B cell (primary cell): ENCODE measurements around the gene IGSF3. TPM values are rescaled to one million over a fixed set of nuclear protein-coding genes. Genes with fewer than 3 reads are reported as not detected.

ENCODE experiments used
- ATAC-seq: fragments of 200-7000 bp; cut with Tn5 transposase; one replicate; pipeline ENCODE4 v1.10.0; 2021; ENCODE audit warnings: low read depth, mild to moderate bottlenecking, moderate number of reproducible peaks, moderate library complexity
- CTCF ChIA-PET: fragments of 350-600 bp; sonication (Branson Sonifier 250); formaldehyde crosslinking; loops from one replicate; lab custom pipeline; 2021; ENCODE audit warnings: antibody characterized with exemption, inconsistent platforms; lab: Charles Lee
- POLR2A ChIA-PET: fragments of 350-600 bp; sonication (Branson Sonifier 250); formaldehyde crosslinking; loops from one replicate; lab custom pipeline; 2021; ENCODE audit warnings: antibody characterized with exemption; lab: Charles Lee
- DNase-seq: peaks from one replicate; pipeline ENCODE4 v3.0.0; 2013
- H2AFZ ChIP-seq: 2 replicates; pipeline ENCODE4 v1.6.1; 2012; ENCODE audit warnings: mild to moderate bottlenecking, low read depth, low read length; ENCODE audit not compliant: insufficient read depth, poor library complexity, severe bottlenecking
- H3K27ac ChIP-seq, 2 donors: 1 replicate in 1 of 2; 2 replicates in 1 of 2; pipeline ENCODE4 v1.5.1; 2012 to 2013; ENCODE audit warnings: low read length in 2 of 2, mild to moderate bottlenecking in 2 of 2, moderate library complexity in 1 of 2
- H3K27me3 ChIP-seq, 4 experiments: fragments of 200-600 bp in 1 of 4; sonication (generic) in 1 of 4; replicated peaks in 1 of 4; 1 replicate in 2 of 4; 2 replicates in 2 of 4; pipeline versions ENCODE4 v1.6.1 to v1.7.0; 2013 to 2016; ENCODE audit warnings: low read length in 3 of 4, mild to moderate bottlenecking in 2 of 4, mixed read lengths in 1 of 4, moderate library complexity in 1 of 4; ENCODE audit not compliant: insufficient read depth in 4 of 4, control insufficient read depth in 3 of 4; ENCODE audit errors: control extremely low read depth in 1 of 4
- H3K36me3 ChIP-seq, 2 experiments: replicated peaks in 1 of 2; 1 replicate in 1 of 2; 2 replicates in 1 of 2; pipeline versions ENCODE4 v1.6.1 to v1.7.1; 2013; ENCODE audit warnings: low read length in 1 of 2; ENCODE audit not compliant: insufficient read depth in 2 of 2, control insufficient read depth in 1 of 2; ENCODE audit errors: control extremely low read depth in 1 of 2, extremely low read depth in 1 of 2
- H3K4me1 ChIP-seq, 2 donors: fragments of 200-600 bp in 1 of 2; sonication (generic) in 1 of 2; 1 replicate in 1 of 2; 2 replicates in 1 of 2; pipeline versions ENCODE4 v1.5.1 to v1.6.1; 2013 to 2017; ENCODE audit warnings: low read length in 2 of 2; ENCODE audit not compliant: control insufficient read depth in 2 of 2, insufficient read depth in 2 of 2
- H3K4me2 ChIP-seq: replicated peaks from 2 replicates; pipeline ENCODE3; 2012; ENCODE audit warnings: mild to moderate bottlenecking, low read depth, low read length; ENCODE audit not compliant: poor library complexity, severe bottlenecking
- H3K4me3 ChIP-seq, 5 experiments: fragments of 200-600 bp in 1 of 5; sonication (generic) in 1 of 5; 1 replicate in 3 of 5; 2 replicates in 2 of 5; pipeline versions ENCODE4 v1.5.1 to v1.7.0; 2011 to 2016; ENCODE audit warnings: low read length in 4 of 5, mild to moderate bottlenecking in 4 of 5, low read depth in 2 of 5, control low read depth in 1 of 5, moderate library complexity in 1 of 5; ENCODE audit not compliant: insufficient read depth in 1 of 5; ENCODE audit errors: control extremely low read depth in 1 of 5, extremely low read depth in 1 of 5
- H3K79me2 ChIP-seq: fragments of 200-600 bp; sonication (generic); one replicate; pipeline ENCODE4 v1.6.0; 2016; ENCODE audit warnings: low read length; ENCODE audit not compliant: control insufficient read depth, insufficient read depth
- H3K9ac ChIP-seq: fragments of 200-600 bp; sonication (generic); 2 replicates; pipeline ENCODE4 v1.6.1; 2017; ENCODE audit warnings: mild to moderate bottlenecking, low read length, moderate library complexity
- H3K9me3 ChIP-seq, 3 donors: one replicate each; pipeline versions ENCODE4 v1.6.1 to v1.7.1; 2013; ENCODE audit warnings: low read length in 2 of 3; ENCODE audit not compliant: control insufficient read depth in 2 of 3, insufficient read depth in 1 of 3; ENCODE audit errors: control extremely low read depth in 1 of 3
- H4K20me1 ChIP-seq: 2 replicates; pipeline ENCODE4 v1.6.0; 2012; ENCODE audit warnings: mild to moderate bottlenecking, low read length; ENCODE audit not compliant: insufficient read depth, control insufficient read depth, poor library complexity, severe bottlenecking
- H3K27ac Mint-ChIP-seq: one replicate; pipeline ENCODE4 v1.8.0; 2021; ENCODE audit warnings: mixed read lengths
- H3K27me3 Mint-ChIP-seq: one replicate; pipeline ENCODE4 v1.8.0; 2021; ENCODE audit warnings: mixed read lengths
- H3K4me1 Mint-ChIP-seq: one replicate; pipeline ENCODE4 v1.8.0; 2021; ENCODE audit warnings: mixed read lengths
- H3K4me3 Mint-ChIP-seq: one replicate; pipeline ENCODE4 v1.8.0; 2021; ENCODE audit warnings: mixed read lengths
- H3K9me3 Mint-ChIP-seq: one replicate; pipeline ENCODE4 v1.8.0; 2022; ENCODE audit warnings: mixed read lengths; ENCODE audit not compliant: insufficient read depth
- CTCF ChIP-seq: fragments of 200-600 bp; IDR thresholded peaks from one replicate; pipeline ENCODE4 v1.8.0; 2022; ENCODE audit warnings: antibody characterized with exemption, mild to moderate bottlenecking
- EZH2 ChIP-seq: IDR thresholded peaks from 2 replicates; pipeline ENCODE4 v1.6.1; 2012; ENCODE audit warnings: borderline replicate concordance, low read depth, mild to moderate bottlenecking, moderate library complexity, low read length; ENCODE audit not compliant: insufficient read depth, poor library complexity, severe bottlenecking
- WGBS: methylation state at CpG from one replicate; pipeline ENCODE4 v1.1.5; 2013; ENCODE audit warnings: missing lambda C conversion rate; ENCODE audit not compliant: insufficient coverage; 5-methylcytosine and 5-hydroxymethylcytosine counted together
- intact Hi-C: fragments of 100-400 bp; cut with micrococcal nuclease; formaldehyde crosslinking; loops from one replicate; pipeline ENCODE4 v1.10.0; 2022
- polyA plus RNA-seq: library from polyadenylated mRNA; depleted of rRNA; stranded (reverse); fragments of >200 nt; gene quantifications from 2 replicates; pipeline ENCODE4 v1.2.3, GENCODE V29; 2012
- total RNA-seq, 2 donors: library from RNA; stranded (reverse); fragments of 120-200 nt in 1 of 2; gene quantifications; 1 replicate in 1 of 2; 2 replicates in 1 of 2; pipeline versions ENCODE4 v1.2.3 to v1.2.4, GENCODE V29; 2013 to 2022

The IGSF3 gene
- total and polyA plus RNA-seq, 2 donors (not counting 1 experiment from before 2014, with no cell fraction given), result 0.49 TPM; not detected in 1

GRCh38 chr1:116587501-116588227 is 79.9 kb downstream of the IGSF3 start:
- ATAC-seq (no peak), DNase-seq (no peak)
- H3K9ac ChIP-seq, result no peak overlapping the region
- no peaks in the 10 kb centered on the region for H4K20me1 ChIP-seq
- no peaks in the 10 kb centered on the region for H3K9me3 ChIP-seq
- H3K4me1 ChIP-seq, result no peaks in the 10 kb centered on the region
- WGBS, result 58% methylated on average over 3 of the region's 5 CpGs
- Mint-ChIP-seq H3K4me1 (peaks cover 10% of the 10 kb centered on the region), H3K27me3 (no peaks in the 10 kb centered on the region), H3K27ac (peak overlapping the region; percentile 2), H3K4me3 (no peak overlapping the region), H3K9me3 (no peaks in the 10 kb centered on the region)
- TF ChIP-seq CTCF, result no peak
- TF ChIP-seq EZH2, result no peak
- no peaks in the 10 kb centered on the region for H3K79me2 ChIP-seq
- no peak overlapping the region for H2AFZ ChIP-seq
- no peaks in the 10 kb centered on the region for H3K27me3 ChIP-seq
- CTCF ChIA-PET, result interaction anchor here (1.5 to 2.0 kb wide), 3 partner anchors 9 to 13 kb away, joined by 5 to 10 read pairs (median 7); no protein-coding TSS in a partner anchor
- H3K4me3 ChIP-seq, result no peak overlapping the region
- no peak overlapping the region for H3K27ac ChIP-seq
- POLR2A ChIA-PET, result no interaction called here
- H3K4me2 ChIP-seq, result no peak overlapping the region
- intact Hi-C loops, result no loop called here
- no peaks in the 10 kb centered on the region for H3K36me3 ChIP-seq

- Histone ChIP-seq H3K36me3 (no peaks in the 10 kb centered on the region), H3K27ac (no peak overlapping the region), H3K79me2 (no peaks in the 10 kb centered on the region), H3K9me3 (no peaks in the 10 kb centered on the region), H3K27me3 (no peaks in the 10 kb centered on the region), H2AFZ (peak overlapping the region; percentile 14), H3K4me2 (no peak overlapping the region), H4K20me1 (no peaks in the 10 kb centered on the region), H3K9ac (no peak overlapping the region), H3K4me1 (no peaks in the 10 kb centered on the region), H3K4me3 (no peak overlapping the region)
- Mint-ChIP-seq H3K27me3 (no peaks in the 10 kb centered on the region), H3K27ac (no peak overlapping the region), H3K4me1 (peaks cover 10% of the 10 kb centered on the region), H3K4me3 (no peak overlapping the region), H3K9me3 (no peaks in the 10 kb centered on the region)
- DNase-seq, result no peak
- WGBS, result 65% methylated on average over 1 of the region's 3 CpGs
- TF ChIP-seq EZH2 (no peak), CTCF (no peak)
- ChIA-PET POLR2A (no interaction called here), CTCF (interaction anchor here (1.5 to 2.0 kb wide), 2 partner anchors 10 to 12 kb away, joined by 5 to 10 read pairs; no protein-coding TSS in a partner anchor)
- peak; percentile 28 for ATAC-seq
- intact Hi-C loops, result no loop called here
These were observed 80.8 kb downstream of the IGSF3 start for GRCh38 chr1:116586741-116587143.
